ENCODE measurements around the gene ACOX1. TPM values are rescaled to one million over a fixed set of nuclear protein-coding genes. Genes with fewer than 3 reads are reported as not detected.

The ACOX1 gene
- total RNA-seq, 6 donors from 2014 or later = 33.2 to 84.2 (median 57.4) TPM

DNA sequence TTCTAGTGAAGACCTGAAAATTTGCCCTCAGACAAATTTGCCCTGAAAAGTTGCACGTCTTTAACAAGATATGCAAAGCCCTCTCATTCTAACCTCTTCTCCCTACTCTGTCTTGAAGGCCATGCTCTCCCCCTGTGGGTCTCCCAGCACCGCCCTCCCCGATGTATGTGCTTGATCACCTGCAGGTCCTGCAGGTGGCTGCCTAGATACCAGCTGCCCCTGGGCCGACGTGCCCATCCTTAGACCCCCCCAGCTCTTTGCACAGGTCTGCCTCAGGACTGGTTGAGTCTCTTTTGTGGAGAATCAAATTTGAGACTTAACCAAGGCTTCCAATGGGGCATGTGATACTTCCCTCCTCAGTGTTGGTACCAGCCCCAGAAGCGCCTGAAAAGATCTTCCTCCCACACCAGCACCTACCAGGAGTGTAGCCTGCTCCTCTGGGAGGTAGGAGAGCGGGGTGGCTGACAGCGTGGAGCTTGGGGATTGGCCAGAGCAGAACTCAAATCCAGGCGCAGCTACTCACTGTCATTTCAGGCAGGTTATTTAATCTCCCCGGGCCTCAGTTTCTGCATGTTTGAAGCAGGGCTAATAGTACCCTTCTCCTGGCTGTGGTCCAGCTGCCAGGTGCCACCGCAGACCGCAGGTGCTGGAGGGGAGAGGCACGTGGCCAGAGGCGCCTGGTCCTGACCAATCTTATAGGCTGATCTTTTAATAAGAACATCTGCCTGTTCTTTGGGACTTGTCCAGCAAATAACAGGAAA is 69.7 kb downstream of the ACOX1 start:
- Histone ChIP-seq H3K9me3 (no peaks in the 10 kb centered on the region), H3K4me3 (no peak overlapping the region), H3K27ac (peak overlapping the region; percentile 26 to 73 (median 50)), H3K4me1 (peaks cover 16 to 43% (median 31%) of the 10 kb centered on the region in 4 donors), H3K36me3 (peaks cover 0 to 7% (median 5%) of the 10 kb centered on the region in 4 donors), H3K27me3 (no peaks in the 10 kb centered on the region)
- no peak for TF ChIP-seq POLR2AphosphoS5 (IDR thresholded peaks at IDR 0.05)
- WGBS, 2 donors = 70 to 75% methylated on average over 14 of the region's 14 CpGs
- DNase-seq (peak; percentile 41 to 54), ATAC-seq (ENCODE audit: low FRiP score in 2 of 2) (no peak)

DNA sequence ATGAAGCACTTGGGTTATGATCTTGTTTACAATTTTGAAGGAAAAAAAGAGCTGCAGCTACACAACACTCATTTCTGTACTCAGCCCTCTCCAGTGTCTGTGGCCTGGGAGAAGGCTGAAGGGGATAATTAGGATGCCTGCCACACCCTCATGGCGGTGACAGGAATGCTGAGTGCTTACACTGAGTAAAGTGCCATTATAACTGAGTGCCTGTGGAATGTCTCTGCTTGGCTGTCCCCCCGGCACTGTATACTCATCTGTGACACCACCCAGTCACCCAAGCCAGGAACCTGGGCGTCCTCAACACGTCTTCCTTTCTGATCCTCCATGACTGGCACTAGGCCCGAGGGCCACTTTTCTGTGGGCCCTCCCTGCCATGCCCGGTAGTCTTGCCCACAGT is 70.8 kb downstream of the ACOX1 start:
- Histone ChIP-seq H3K36me3 (peaks cover 0 to 2% (median 0%) of the 10 kb centered on the region in 4 donors), H3K4me3 (no peak overlapping the region), H3K9me3 (no peaks in the 10 kb centered on the region), H3K27ac (peak overlapping the region in 3 of 4 donors; percentile 62 to 73 (median 69)), H3K27me3 (no peaks in the 10 kb centered on the region), H3K4me1 (peaks cover 25 to 53% (median 40%) of the 10 kb centered on the region in 4 donors)
- DNase-seq = peak in 1 of 2 donors; percentile 83
- peak in 1 of 2 donors; percentile 83 for ATAC-seq (ENCODE audit: low FRiP score in 2 of 2)
- 49 to 52% methylated on average over 5 to 6 of the region's 6 CpGs for WGBS, 2 donors
- TF ChIP-seq EP300 (IDR thresholded peaks at IDR 0.05) (peak in 3 of 4 donors; percentile 47 to 91 (median 75)), POLR2AphosphoS5 (IDR thresholded peaks at IDR 0.05) (peak; percentile 63 to 74), POLR2A (IDR thresholded peaks at IDR 0.05) (no peak)
- TF ChIP-seq, protein P1, sequence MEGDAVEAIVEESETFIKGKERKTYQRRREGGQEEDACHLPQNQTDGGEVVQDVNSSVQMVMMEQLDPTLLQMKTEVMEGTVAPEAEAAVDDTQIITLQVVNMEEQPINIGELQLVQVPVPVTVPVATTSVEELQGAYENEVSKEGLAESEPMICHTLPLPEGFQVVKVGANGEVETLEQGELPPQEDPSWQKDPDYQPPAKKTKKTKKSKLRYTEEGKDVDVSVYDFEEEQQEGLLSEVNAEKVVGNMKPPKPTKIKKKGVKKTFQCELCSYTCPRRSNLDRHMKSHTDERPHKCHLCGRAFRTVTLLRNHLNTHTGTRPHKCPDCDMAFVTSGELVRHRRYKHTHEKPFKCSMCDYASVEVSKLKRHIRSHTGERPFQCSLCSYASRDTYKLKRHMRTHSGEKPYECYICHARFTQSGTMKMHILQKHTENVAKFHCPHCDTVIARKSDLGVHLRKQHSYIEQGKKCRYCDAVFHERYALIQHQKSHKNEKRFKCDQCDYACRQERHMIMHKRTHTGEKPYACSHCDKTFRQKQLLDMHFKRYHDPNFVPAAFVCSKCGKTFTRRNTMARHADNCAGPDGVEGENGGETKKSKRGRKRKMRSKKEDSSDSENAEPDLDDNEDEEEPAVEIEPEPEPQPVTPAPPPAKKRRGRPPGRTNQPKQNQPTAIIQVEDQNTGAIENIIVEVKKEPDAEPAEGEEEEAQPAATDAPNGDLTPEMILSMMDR (IDR thresholded peaks at IDR 0.05) = no peak

DNA sequence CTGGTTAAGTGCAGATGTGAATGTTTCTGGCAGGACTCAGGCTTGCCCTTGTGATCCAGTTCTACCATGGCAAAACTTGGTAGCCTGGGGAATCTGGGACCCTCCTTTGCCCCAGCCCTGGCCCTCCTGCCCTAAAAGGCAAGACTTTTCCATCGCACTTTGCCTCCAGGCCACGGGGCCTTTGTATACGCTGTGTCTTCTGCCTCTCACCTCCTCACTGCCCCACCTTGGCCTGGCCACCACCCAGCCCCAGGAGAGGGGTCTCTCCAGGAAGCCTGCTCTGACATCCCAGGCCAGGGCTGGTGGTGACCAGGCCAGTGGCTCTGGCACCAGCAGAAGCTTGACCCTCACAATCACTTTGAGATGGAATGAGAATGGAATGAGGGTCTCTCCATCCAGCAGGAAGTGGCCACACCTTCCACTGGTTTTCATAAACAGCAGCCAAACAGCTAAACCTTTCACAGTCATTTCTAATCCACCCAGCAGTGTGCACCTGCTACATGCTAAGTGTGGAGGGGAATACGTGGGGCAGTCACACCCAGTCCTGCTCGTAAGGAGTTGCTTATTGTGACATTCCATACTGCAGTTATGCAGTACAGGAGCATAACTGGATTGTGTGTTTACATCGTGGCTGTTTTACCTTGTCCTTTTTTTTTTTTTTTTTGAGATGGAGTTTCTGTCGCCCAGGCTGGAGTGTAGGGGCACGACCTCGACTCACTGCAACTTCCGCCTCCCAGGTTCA is 72.7 kb downstream of the ACOX1 start:
- 67 to 73% methylated on average over 10 of the region's 10 CpGs for WGBS, 2 donors
- no peak for TF ChIP-seq POLR2AphosphoS5 (IDR thresholded peaks at IDR 0.05)
- TF ChIP-seq EP300 (IDR thresholded peaks at IDR 0.05) = no peak
- TF ChIP-seq, protein P1 (IDR thresholded peaks at IDR 0.05) = no peak
- TF ChIP-seq POLR2A (IDR thresholded peaks at IDR 0.05) = no peak

DNA sequence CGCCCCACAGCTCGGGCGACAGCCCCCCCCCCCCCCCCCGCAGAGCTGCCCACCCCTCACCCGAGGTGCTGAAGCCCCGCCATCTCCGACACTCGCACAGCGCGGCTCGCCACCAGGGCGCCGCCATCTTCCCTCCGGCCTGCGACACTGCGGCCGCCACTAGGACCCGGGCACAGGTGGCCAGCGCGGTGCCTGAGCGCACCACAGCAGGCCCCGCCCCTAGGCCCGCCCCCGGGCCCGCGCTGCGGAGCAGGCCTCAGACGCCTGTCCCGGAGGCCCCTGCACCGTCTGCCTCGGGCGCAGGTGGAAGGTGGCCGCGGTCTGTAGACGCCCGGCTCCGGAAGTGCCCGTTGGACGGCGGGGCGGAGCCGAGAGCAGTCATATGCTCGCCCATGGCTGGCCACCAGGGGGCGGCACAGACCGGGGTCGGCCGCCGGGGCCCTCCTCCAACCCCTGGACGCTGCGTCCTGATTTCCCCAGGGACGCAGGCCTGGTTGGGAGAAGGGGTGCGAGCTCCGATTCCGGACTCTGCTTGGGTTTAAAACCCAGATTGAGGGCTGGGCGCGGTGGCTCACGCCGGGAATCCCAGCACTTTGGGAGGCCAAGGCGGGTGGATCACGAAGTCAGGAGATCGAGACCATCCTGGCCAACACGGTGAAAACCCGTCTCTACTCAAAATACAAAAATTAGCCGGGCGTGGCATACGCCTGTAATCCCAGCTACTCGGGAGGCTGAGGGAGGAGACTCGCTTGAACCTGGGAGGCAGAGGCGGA is 74.0 kb downstream of the ACOX1 start, which contains the start of gene MRPL38:
Gene MRPL38, minus strand, starts transcription at position 136 of the 773 bp plus-strand sequence. Its CDS starts 9 bp downstream, at position 127.
- Histone ChIP-seq H3K27ac (peak within 1 kb of the TSS; percentile 89 to 95 (median 94)), H3K36me3 (peaks cover 4 to 34% (median 27%) of the 10 kb centered on the region in 4 donors), H3K27me3 (no peaks in the 10 kb centered on the region), H3K9me3 (no peaks in the 10 kb centered on the region), H3K4me3 (peak within 1 kb of the TSS; percentile 69 to 98 (median 84)), H3K4me1 (peaks cover 22 to 45% (median 31%) of the 10 kb centered on the region in 4 donors)
- TF ChIP-seq POLR2A (IDR thresholded peaks at IDR 0.05) = peak in 3 of 4 donors; percentile 10 to 74 (median 54)
- TF ChIP-seq POLR2AphosphoS5 (IDR thresholded peaks at IDR 0.05) = peak in 1 of 2 donors; percentile 89
- no peak for TF ChIP-seq EP300 (IDR thresholded peaks at IDR 0.05)
- TF ChIP-seq, protein P1 (IDR thresholded peaks at IDR 0.05) = peak; percentile 98 to 100 (median 100)
- DNase-seq = peak; percentile 95 to 99
- WGBS, 2 donors = 3 to 13% methylated on average over 11 to 37 of the region's 69 CpGs
- peak; percentile 97 for ATAC-seq (ENCODE audit: low FRiP score in 2 of 2)

More for the DNA sequence above, 72.7 kb downstream of the ACOX1 start:
- no peak for ATAC-seq (ENCODE audit: low FRiP score in 2 of 2)
- peaks cover 27 to 56% (median 41%) of the 10 kb centered on the region in 4 donors for H3K4me1 ChIP-seq
- peaks cover 0 to 21% (median 15%) of the 10 kb centered on the region in 4 donors for H3K36me3 ChIP-seq
- H3K9me3 ChIP-seq = no peaks in the 10 kb centered on the region
- H3K27ac ChIP-seq = peak overlapping the region; percentile 70 to 95 (median 94)
- no peak overlapping the region for H3K4me3 ChIP-seq
- H3K27me3 ChIP-seq = no peaks in the 10 kb centered on the region
- DNase-seq = no peak

All from upper lobe of left lung (tissue), 6 donors.